K562 (cell line): ENCODE data around the gene SAFB. TPM values are rescaled to one million over a fixed set of nuclear protein-coding genes. Genes with fewer than 3 reads are reported as not detected.

Experiments used
- BMI1 ChIP-seq: fragments of 150-350 bp; IDR thresholded peaks from 2 replicates; pipeline ENCODE4 v1.6.1; 2014; ENCODE audit warnings: low read length
- E2F8 ChIP-seq: fragments of 450-650 bp; IDR thresholded peaks from 2 replicates; pipeline ENCODE4 v1.7.1; 2018; ENCODE audit warnings: mild to moderate bottlenecking, low read depth; ENCODE audit not compliant: partially characterized antibody
- GABPA ChIP-seq: fragments of 200-800 bp; sonication (Bioruptor generic); conservative IDR thresholded peaks from 2 replicates; pipeline ENCODE4 v1.6.1; 2016; ENCODE audit warnings: low read depth, missing genetic modification characterization, missing compliant biosample characterization
- HDAC2 ChIP-seq: fragments of 450-650 bp; IDR thresholded peaks from 2 replicates; pipeline ENCODE4 v1.6.1; 2016; ENCODE audit warnings: mild to moderate bottlenecking
- IRF2 ChIP-seq: sonication (generic); formaldehyde crosslinking; IDR thresholded peaks from 2 replicates; pipeline ENCODE4 v1.8.1; 2022; ENCODE audit warnings: mild to moderate bottlenecking, missing genetic modification reagents
- MGA ChIP-seq: fragments of 450-650 bp; IDR thresholded peaks from 2 replicates; pipeline ENCODE4 v1.6.1; 2016; ENCODE audit warnings: mild to moderate bottlenecking, moderate library complexity
- TFAP4 ChIP-seq: sonication (generic); formaldehyde crosslinking; IDR thresholded peaks from 2 replicates; pipeline ENCODE4 v1.8.0; 2022; ENCODE audit warnings: missing genetic modification reagents, mild to moderate bottlenecking, moderate library complexity, borderline replicate concordance
- ZNF445 ChIP-seq: fragments of 250-450 bp; sonication (Bioruptor Pico); IDR thresholded peaks from 2 replicates; pipeline ENCODE4 v1.4.0; 2020; ENCODE audit warnings: low read depth, mild to moderate bottlenecking, moderate library complexity
- polyA plus RNA-seq, 8 experiments: library from polyadenylated mRNA; depleted of rRNA in 4 of 8; stranded (reverse) in 5 of 8; unstranded in 3 of 8; fragments of >200 nt; fragmentation: Nextera tagmentation in 2 of 8; fragmentation: Illumina TruSeq in 1 of 8; extraction: Ambion mirVana in 2 of 8; extraction: Trizol in 1 of 8; gene quantifications; 2 replicates each; pipeline versions ENCODE4 v1.2.1 to v1.2.3, GENCODE V29; 2011 to 2014; ENCODE audit warnings: inconsistent platforms in 1 of 8, missing spikeins in 1 of 8
- total RNA-seq, 7 experiments: library from RNA; depleted of rRNA in 6 of 7; stranded (reverse); fragments of >200 nt in 6 of 7; fragmentation: Illumina TruSeq in 2 of 7; extraction: Trizol in 2 of 7; gene quantifications; 2 replicates each; pipeline versions ENCODE4 v1.2.1 to v1.2.3, GENCODE V29; 2011 to 2021; ENCODE audit warnings: low replicate concordance in 1 of 7

The SAFB gene
- total and polyA plus RNA-seq, 9 of the 15 experiments (the other 6 are each of a cell fraction or from before 2014, with no cell fraction given) = 1.1 to 151 (median 83.1) TPM

GRCh38 chr19:5692723-5693194 lies 69.9 kb downstream of the SAFB start (continued):
- TF ChIP-seq MGA = no peak
- TF ChIP-seq IRF2 = no peak
- TF ChIP-seq BMI1 = no peak
- no peak for TF ChIP-seq GABPA (tag)
- TF ChIP-seq E2F8 = no peak
- no peak for TF ChIP-seq HDAC2
- no peak for TF ChIP-seq TFAP4 (CRISPR knock-in tag)
- no peak for TF ChIP-seq ZNF445 (CRISPR knock-in tag)
